C4-2B (cell line): ENCODE results near the gene NFIC.
A peak's percentile ranks its signal among the peaks of the same experiment; 100 is the strongest.
"Not testable (repeated sequence)": the region's sequence is repeated elsewhere in the genome, so short reads cannot be mapped to it uniquely, and the experiment has no call there.

Experiments used
- H3K27ac ChIP-seq: fragments of 450-650 bp; 2 replicates; pipeline ENCODE4 v1.5.1; 2017
- CTCF ChIP-seq: fragments of 450-650 bp; conservative IDR thresholded peaks from 2 replicates; pipeline ENCODE4 v1.5.1; 2017; ENCODE audit warnings: mild to moderate bottlenecking
- ZFX ChIP-seq: fragments of 450-650 bp; IDR thresholded peaks from 2 replicates; pipeline ENCODE4 v1.6.1; 2017

Gene NFIC

GRCh38 chr19:3323026-3323425, 43.4 kb upstream of the NFIC start:
- H3K27ac ChIP-seq = no peak overlapping the region
- TF ChIP-seq ZFX (no peak), CTCF (no peak)

GRCh38 chr19:3323658-3324057, 42.7 kb upstream of the NFIC start:
- no peak overlapping the region for H3K27ac ChIP-seq
- TF ChIP-seq ZFX (no peak), CTCF (no peak)

GRCh38 chr19:3324405-3324856, 42.0 kb upstream of the NFIC start:
- no peak for TF ChIP-seq ZFX
- peak; percentile 85 for TF ChIP-seq CTCF
- no peak overlapping the region for H3K27ac ChIP-seq

GRCh38 chr19:3325451-3325850, 40.9 kb upstream of the NFIC start:
- no peak for TF ChIP-seq ZFX
- TF ChIP-seq CTCF = no peak
- no peak overlapping the region for H3K27ac ChIP-seq

- no peak overlapping the region for H3K27ac ChIP-seq
- TF ChIP-seq CTCF (no peak), ZFX (no peak)
Measured at GRCh38 chr19:3328743-3329142, 37.6 kb upstream of the NFIC start.

GRCh38 chr19:3330047-3330446, 36.3 kb upstream of the NFIC start:
- H3K27ac ChIP-seq = no peak overlapping the region
- TF ChIP-seq ZFX = no peak
- TF ChIP-seq CTCF = no peak

- not testable (repeated sequence) for H3K27ac ChIP-seq
Measured at GRCh38 chr19:3332232-3332631, 34.2 kb upstream of the NFIC start.

GRCh38 chr19:3333020-3333583, 33.3 kb upstream of the NFIC start:
- no peak overlapping the region for H3K27ac ChIP-seq
- TF ChIP-seq CTCF (no peak), ZFX (no peak)
